Measurements from ENCODE around the gene AEBP2.

GRCh38 chr12:19430988-19431387 lies 8.3 kb upstream of the AEBP2 start:
- TF ChIP-seq, protein P1, sequence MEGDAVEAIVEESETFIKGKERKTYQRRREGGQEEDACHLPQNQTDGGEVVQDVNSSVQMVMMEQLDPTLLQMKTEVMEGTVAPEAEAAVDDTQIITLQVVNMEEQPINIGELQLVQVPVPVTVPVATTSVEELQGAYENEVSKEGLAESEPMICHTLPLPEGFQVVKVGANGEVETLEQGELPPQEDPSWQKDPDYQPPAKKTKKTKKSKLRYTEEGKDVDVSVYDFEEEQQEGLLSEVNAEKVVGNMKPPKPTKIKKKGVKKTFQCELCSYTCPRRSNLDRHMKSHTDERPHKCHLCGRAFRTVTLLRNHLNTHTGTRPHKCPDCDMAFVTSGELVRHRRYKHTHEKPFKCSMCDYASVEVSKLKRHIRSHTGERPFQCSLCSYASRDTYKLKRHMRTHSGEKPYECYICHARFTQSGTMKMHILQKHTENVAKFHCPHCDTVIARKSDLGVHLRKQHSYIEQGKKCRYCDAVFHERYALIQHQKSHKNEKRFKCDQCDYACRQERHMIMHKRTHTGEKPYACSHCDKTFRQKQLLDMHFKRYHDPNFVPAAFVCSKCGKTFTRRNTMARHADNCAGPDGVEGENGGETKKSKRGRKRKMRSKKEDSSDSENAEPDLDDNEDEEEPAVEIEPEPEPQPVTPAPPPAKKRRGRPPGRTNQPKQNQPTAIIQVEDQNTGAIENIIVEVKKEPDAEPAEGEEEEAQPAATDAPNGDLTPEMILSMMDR (IDR thresholded peaks at IDR 0.05; ENCODE audit: extremely low read depth in 1 of 2, insufficient read depth in 1 of 2, low read depth in 1 of 2, low read length in 2 of 2) = no peak
- TF ChIP-seq POLR2A (IDR thresholded peaks at IDR 0.05; ENCODE audit: low read depth, low read length) (no peak), EZH2 (IDR thresholded peaks at IDR 0.05; ENCODE audit: borderline replicate concordance, low read depth, low read length, severe bottlenecking) (no peak)

All from endothelial cell of umbilical vein (primary cell).